Anterior cingulate cortex (tissue), 58 donors: Measurements from ENCODE around the gene TBC1D5.

Experiments used
- DNase-seq, 58 donors: peaks; one replicate each; lab custom pipeline; 2025; lab: John Stamatoyannopoulos, UW

Gene TBC1D5

GRCh38 chr3:17607905-17608304 lies 134.5 kb downstream of the TBC1D5 start:
- no peak for DNase-seq

- DNase-seq, result no peak
Measured at GRCh38 chr3:17605934-17606333, 136.5 kb downstream of the TBC1D5 start.

- DNase-seq, result no peak
Measured at GRCh38 chr3:17605032-17605431, 137.4 kb downstream of the TBC1D5 start.

- DNase-seq, result no peak
Measured at GRCh38 chr3:17602126-17602525, 140.3 kb downstream of the TBC1D5 start.

DNA sequence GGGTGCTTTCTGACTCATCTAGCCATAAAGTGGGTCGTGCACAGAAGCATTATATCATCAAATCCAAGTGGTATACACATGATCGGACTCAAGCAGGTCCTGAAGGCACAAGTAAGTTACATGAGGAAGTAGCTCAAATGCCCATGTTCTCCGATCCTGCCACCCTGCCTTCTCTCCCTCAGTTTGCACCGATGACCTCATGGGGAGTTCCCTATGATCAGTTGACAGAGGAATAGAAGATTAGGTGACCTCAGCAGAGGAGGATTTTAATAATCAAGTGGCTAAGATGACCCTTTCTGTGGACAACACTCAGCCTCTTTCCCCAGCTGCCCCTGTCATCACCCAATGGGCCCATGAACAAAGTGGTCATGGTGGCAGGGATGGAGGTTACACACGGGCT lies 149.5 kb downstream of the TBC1D5 start:
- DNase-seq, result no peak

- no peak for DNase-seq
Measured at GRCh38 chr3:17590465-17590864, 152.0 kb downstream of the TBC1D5 start.

DNA sequence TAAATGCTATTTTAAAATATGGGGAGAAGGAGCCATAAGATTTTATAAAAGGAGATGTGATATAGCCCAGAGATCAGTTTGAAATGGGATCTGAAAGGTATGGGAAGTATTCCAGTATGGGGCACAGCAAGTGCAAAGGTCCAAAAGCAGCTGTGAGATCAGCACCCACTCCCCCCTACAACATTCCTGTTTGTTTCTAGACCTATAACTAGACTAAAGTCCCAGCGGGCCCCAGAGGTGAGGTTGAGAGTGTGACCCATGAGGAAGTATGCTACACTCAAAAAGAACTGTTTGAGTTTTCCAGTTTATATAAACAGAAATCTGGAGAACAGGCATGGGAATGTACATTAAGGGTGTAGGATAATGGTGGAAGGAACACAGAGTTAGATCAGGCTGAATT lies 152.5 kb downstream of the TBC1D5 start:
- DNase-seq, result no peak

DNA sequence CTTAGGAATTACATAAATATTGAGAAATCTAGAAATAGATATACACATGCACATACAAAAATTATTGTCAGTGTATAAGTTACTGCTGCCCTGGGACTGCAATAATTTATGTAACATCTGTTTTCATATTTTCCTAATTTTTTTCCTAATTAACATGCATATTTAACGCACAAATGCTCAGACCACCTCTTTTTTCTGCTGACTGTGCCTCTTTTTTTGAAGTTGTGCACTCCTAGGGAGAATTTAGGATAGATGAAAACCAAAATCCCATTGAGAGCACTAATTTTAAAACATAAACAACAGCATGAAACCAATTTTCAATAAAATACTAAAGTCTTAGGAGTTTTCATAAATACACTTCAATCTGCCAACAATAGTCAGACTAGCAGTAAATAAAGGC lies 154.0 kb downstream of the TBC1D5 start:
- DNase-seq, result no peak

- DNase-seq, result no peak
Measured at GRCh38 chr3:17585394-17586325, 156.8 kb downstream of the TBC1D5 start.

GRCh38 chr3:17584066-17584465 lies 158.4 kb downstream of the TBC1D5 start:
- no peak for DNase-seq

GRCh38 chr3:17583530-17583929 lies 158.9 kb downstream of the TBC1D5 start:
- no peak for DNase-seq

DNA sequence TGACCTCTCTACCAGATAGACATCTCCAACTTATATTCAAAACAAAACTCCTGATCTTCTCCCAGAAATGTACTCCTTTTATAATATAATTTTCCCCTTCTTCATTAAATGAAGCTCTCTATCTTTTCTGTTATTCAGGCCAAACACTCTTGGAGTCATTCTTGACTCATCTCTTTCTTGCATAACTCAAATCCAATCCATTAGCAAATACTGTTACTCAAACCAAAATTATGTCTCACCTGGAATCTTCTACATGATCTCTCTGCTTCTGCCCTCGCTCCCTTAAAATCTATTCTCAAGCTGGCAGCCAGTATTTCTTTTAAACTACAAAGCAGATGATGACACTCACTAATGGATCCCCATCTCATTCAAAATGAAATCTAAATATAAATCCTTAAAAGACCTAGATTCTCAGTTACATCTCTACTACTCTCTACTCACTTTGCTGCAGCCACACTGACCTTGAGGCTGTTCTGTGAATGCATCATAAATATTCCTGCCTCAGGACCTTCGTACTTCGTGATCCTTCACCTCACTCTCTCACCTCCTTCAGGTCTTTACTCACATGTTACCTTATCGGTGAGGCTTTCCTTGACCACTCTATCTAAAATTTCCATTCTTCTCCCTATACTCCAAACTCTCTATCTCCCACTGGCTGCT lies 160.9 kb downstream of the TBC1D5 start:
- DNase-seq, result no peak

GRCh38 chr3:17580901-17581300 lies 161.5 kb downstream of the TBC1D5 start:
- DNase-seq, result no peak

- DNase-seq, result no peak
Measured at GRCh38 chr3:17579289-17580031, 163.0 kb downstream of the TBC1D5 start.

DNA sequence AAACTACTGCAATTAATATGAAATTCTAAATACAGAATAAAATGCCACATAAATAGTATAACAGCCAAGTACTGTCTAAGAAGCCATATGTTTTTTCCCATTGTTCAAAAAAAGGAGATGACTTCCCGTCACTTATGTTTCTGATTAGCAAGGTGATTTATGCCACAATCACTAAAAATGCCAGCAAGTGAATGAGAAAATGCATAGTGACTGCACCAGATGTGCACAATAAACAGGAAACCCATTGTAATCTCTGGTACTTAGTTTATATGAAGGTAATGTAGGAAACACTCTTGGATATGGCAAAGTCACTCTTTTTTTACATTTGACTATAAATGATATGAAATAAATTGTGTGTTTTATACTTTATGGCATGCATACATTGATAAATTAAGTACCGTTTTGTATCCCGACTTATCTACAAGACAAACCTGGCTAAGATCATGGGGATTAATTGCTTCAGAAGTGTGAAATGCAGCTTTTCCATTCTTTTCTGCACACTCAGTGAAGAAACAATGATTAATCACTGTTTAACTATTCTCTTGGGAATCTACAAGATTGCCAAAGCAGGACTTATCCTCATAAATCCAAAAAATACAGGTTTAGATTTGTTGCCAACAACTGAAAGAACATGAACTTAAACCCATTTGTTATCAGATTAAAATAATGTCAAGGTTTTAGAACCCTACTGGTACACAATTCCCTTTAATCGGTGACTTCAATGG lies 164.5 kb downstream of the TBC1D5 start:
- no peak for DNase-seq

- no peak for DNase-seq
Measured at GRCh38 chr3:17573396-17573795, 169.0 kb downstream of the TBC1D5 start.

GRCh38 chr3:17571686-17572085 lies 170.7 kb downstream of the TBC1D5 start:
- no peak for DNase-seq

GRCh38 chr3:17562845-17563244 lies 179.6 kb downstream of the TBC1D5 start:
- no peak for DNase-seq

DNA sequence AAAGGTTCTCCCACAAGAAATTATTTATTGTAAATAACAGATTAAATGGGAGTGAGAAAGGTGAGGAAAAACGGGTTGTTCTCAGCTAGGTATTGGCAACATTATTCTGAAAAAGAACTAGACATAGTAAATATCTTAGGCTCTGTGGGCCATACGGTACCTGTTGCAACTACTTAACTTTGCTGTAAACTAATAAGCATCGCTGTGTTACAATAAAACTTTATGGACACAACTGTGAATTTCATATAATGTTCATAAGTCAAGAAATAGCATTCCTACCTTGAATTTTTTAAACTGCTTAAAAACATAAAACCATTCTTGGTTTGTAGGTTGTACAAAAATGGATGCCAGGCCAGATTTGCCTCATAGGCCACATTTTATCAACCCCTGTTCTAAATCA lies 183.9 kb downstream of the TBC1D5 start:
- DNase-seq, result no peak

DNA sequence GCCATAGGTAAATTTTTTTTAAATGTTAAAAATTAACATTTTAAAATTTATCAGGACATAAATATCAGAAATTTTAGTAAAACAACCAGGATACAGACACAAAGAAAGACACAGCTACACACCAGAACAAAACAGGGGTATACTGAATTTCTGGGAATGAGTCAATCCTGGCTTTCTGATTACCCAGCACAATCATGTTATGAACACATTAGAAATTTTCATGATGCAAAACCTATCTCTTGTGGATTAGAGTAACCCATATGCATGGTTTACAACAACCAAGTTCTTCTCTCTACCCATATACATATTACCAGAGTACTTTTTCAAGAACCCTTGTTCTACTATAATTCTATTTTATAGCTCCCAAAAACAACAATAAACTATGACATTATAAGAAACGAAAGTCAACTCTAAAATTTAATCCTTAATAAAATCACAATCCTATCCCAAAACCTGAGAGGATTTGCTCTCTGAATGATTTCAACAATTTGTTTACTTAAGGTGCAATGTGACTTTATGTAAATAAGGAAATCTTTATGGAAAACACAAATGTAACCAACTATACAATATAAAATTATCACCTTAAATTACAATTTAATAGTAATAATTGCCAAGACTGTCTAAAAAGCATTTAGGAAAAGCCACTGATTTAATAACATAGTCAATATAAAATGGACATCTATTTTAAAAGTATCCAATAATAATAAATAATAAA lies 184.5 kb downstream of the TBC1D5 start:
- no peak for DNase-seq
